Choroid plexus epithelial cell (primary cell): Measurements from ENCODE around the gene TAGLN2.

ENCODE experiments used
- DNase-seq: peaks from one replicate; pipeline ENCODE4 v3.0.0-alpha.2; 2010; ENCODE audit warnings: low read depth
- H3K4me3 ChIP-seq: 2 replicates; pipeline ENCODE4 v1.5.1; 2011; ENCODE audit warnings: low read depth, mild to moderate bottlenecking, control low read depth, low read length, moderate library complexity
- CTCF ChIP-seq: conservative IDR thresholded peaks from 2 replicates; pipeline ENCODE4 v1.5.1; 2011; ENCODE audit warnings: low read depth, mild to moderate bottlenecking, control low read depth, inconsistent platforms, low read length, moderate library complexity

The TAGLN2 gene

GRCh38 chr1:159924791-159925718 is at the start of gene TAGLN2:
Gene TAGLN2, minus strand, starts transcription at chr1:159925507. Its CDS starts 4,998 bp downstream, at chr1:159920509.
- peak within 1 kb of the TSS; percentile 98 for H3K4me3 ChIP-seq
- TF ChIP-seq CTCF, result no peak
- DNase-seq, result peak; percentile 93

GRCh38 chr1:159974350-159974965 is 49.2 kb upstream of the TAGLN2 start:
- no peak overlapping the region for H3K4me3 ChIP-seq
- no peak for DNase-seq
- no peak for TF ChIP-seq CTCF

GRCh38 chr1:159973350-159973940 is 48.1 kb upstream of the TAGLN2 start:
- TF ChIP-seq CTCF, result no peak
- H3K4me3 ChIP-seq, result no peak overlapping the region
- DNase-seq, result no peak

GRCh38 chr1:159972443-159973205 is 47.3 kb upstream of the TAGLN2 start:
- no peak for TF ChIP-seq CTCF
- no peak overlapping the region for H3K4me3 ChIP-seq
- DNase-seq, result no peak

GRCh38 chr1:159970932-159971342 is 45.6 kb upstream of the TAGLN2 start:
- H3K4me3 ChIP-seq, result no peak overlapping the region
- TF ChIP-seq CTCF, result no peak
- DNase-seq, result no peak

GRCh38 chr1:159968901-159969300 is 43.6 kb upstream of the TAGLN2 start:
- no peak overlapping the region for H3K4me3 ChIP-seq
- TF ChIP-seq CTCF, result no peak
- DNase-seq, result no peak
